NCI-H2196 (cell line): ENCODE measurements around the gene AGBL1.

Experiments used
- DNase-seq: peaks from one replicate; lab custom pipeline; 2025; ENCODE audit not compliant: unreplicated experiment; lab: John Stamatoyannopoulos, UW

Gene AGBL1

GRCh38 chr15:86079508-86080266 lies at the start of gene AGBL1:
Gene AGBL1, plus strand, starts transcription at chr15:86079871.
- DNase-seq: no peak

DNA sequence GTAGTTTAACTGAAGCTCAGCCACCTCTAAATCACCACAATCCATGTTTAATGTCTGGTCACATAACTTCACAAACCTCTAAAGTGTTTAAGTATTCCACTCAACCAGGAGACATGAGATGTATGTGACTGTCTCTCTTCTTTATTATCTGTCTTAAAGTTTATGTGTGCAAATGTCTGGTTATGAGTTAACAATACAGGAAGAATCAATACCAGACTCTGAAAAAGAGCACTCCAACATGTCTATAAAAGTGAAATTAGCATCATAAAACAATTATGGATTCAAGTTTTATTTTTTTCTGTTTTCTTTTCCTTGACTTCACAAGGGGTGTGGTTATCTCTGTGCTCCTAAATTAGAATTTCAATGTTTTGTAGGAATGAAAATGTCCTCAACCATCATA lies 44.8 kb upstream of the AGBL1 start:
- DNase-seq: no peak

DNA sequence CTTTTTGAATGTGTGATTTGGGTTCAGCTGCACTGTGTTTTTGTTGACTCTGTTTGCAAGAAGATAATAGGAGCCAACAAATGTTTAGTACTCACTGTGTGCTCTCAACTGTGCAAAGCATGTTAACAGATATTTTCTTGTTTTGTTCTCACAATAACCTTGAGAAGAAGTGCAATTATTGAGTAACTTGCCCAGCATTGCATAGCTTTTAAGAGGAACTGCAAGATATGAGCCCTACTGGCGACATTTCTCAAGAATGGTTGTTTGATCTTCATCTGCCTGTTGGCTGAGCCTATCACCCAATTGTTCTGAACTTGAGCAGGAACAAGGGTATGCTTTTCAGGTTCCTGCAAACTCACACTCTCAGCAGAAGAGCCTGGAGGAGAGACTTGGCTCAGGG lies 43.4 kb upstream of the AGBL1 start:
- DNase-seq: no peak

- DNase-seq: no peak
Measured at GRCh38 chr15:86038491-86038890, 41.2 kb upstream of the AGBL1 start.

GRCh38 chr15:86040356-86041033 lies 39.2 kb upstream of the AGBL1 start:
- no peak for DNase-seq

GRCh38 chr15:86041399-86041798 lies 38.3 kb upstream of the AGBL1 start:
- no peak for DNase-seq

DNA sequence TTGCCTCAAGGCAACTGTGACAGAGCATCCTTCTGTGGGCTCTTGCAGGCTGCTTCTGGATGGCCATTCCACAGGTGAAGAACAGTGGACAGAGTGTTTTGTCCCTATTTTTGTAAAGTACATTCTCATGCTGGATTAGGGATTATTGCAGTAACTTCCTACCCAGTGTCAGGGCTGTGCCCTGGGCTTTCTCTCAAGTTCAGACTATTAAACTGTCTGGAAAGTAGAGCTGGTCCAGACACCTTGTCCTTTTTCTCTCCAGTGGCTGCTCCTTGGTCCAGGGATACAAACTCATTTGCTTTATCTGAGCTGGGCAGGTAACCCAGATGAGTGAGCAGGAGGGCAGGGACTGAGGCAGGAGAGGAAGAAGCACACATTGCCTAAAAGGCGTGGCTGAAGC lies 37.4 kb upstream of the AGBL1 start:
- no peak for DNase-seq

- no peak for DNase-seq
Measured at GRCh38 chr15:86044981-86045380, 34.7 kb upstream of the AGBL1 start.

- DNase-seq: no peak
Measured at GRCh38 chr15:86054338-86054737, 25.3 kb upstream of the AGBL1 start.

- DNase-seq: no peak
Measured at GRCh38 chr15:86055688-86056087, 24.0 kb upstream of the AGBL1 start.

DNA sequence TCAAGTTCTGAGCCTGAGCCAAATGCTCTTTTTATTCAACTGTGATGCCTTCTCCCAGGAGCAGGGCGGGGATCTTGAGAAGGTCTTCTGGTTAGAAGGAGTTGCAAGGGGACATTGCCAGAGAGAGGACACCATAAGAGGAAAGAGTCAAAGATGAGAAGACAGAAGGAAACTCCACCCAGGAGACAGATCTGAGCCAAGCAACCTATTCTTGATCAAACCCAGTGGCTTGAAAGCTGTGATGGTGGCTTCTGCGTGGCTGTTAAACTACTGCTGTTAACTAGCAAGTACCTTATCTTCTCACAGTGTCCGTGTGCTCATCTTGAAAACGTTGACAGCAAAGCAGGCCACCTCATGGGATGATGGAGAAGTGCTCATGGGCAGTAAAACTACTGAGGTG lies 19.8 kb upstream of the AGBL1 start:
- no peak for DNase-seq

DNA sequence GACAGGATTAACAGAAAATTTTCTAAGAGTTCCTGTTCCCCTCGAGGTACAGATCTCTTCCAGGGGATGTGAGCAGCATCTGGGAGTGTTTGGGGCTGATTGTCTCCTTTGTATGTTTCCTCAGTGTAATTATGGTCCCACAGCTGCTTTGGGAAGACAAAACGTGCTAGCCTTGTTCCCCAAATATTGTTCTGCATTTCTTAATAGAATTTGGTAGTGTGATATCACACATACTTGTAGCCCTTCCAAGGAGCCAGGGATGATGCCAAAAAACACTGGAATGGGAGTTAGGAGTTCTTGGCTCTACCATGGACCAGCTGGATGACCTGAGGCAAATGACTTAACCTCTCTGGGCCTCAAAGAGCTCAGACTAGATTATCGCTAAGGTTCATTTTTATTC lies 19.0 kb upstream of the AGBL1 start:
- no peak for DNase-seq

DNA sequence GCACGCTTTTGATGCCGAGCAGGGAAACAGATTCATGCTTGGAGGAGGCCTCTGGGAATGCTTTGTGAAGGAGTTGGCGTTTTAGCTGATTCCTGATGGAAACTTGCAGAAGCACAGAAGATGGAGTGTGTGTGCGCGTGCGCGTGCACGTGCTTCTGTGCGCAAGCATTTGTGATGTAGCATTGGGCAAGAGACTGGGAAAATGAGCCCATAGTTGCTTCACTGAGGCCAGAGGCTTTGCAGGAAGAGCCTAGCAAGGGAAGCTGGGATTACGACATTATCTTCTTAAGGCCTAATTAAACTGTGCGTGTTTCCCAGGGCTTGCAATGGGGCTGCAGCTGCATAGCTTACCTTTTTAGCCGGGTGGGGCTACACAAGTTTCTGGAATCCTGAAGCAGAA lies 18.1 kb upstream of the AGBL1 start:
- DNase-seq: no peak

GRCh38 chr15:86062646-86063243 lies 16.9 kb upstream of the AGBL1 start:
- DNase-seq: no peak

- no peak for DNase-seq
Measured at GRCh38 chr15:86063356-86064095, 16.1 kb upstream of the AGBL1 start.

- no peak for DNase-seq
Measured at GRCh38 chr15:86064326-86064725, 15.3 kb upstream of the AGBL1 start.

DNA sequence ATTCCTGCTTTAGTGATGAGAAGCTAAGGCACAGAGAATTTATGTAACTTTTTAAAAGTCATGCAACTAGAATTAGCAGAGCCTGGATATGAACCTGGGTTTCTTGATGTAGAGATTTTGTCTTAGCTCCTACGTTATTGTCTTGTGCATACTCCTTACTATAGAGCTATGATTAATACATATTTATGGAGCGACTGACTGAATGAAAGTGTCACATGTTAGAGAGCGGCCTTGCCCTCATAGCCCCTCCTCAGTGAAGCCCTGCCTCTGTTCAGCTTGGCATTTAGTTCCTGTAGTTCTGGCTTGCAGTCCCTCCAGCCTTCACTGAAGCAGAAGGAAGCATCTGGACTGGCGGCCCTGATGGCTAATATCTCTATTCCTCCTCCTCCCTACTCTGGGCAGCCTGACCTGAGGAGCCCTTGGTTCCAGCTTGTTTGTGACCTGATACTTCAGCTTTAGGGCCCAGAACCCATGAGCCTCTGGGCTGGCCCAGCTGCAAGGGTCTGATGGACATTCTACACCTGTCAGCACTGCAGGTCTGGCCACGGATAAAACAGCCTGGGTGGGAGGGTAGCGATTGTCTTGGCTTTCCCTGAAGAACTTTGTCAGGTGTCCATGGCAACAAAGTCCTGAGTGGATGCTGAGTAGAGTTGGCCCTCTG lies 13.4 kb upstream of the AGBL1 start:
- no peak for DNase-seq

DNA sequence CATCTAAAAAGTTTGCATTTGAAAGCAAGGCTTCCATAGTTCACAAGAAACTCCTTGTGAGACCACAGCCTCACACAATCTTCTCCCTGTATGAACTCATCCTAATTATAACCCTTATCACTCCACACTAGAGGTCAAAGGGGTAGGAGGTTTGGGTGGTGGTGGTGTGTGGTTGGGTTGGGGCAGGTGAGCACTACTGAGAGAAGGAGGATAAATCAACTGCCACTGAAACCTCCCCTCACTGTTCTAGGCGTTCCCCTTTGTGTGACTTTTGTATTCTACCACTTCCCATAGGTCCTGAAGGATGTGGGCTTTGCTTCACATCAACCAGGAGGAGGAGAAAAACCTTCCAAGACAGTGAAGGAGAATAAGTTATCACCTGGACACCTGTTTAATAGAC lies 6.4 kb upstream of the AGBL1 start:
- DNase-seq: no peak

GRCh38 chr15:86076468-86076867 lies 3.2 kb upstream of the AGBL1 start:
- no peak for DNase-seq

DNA sequence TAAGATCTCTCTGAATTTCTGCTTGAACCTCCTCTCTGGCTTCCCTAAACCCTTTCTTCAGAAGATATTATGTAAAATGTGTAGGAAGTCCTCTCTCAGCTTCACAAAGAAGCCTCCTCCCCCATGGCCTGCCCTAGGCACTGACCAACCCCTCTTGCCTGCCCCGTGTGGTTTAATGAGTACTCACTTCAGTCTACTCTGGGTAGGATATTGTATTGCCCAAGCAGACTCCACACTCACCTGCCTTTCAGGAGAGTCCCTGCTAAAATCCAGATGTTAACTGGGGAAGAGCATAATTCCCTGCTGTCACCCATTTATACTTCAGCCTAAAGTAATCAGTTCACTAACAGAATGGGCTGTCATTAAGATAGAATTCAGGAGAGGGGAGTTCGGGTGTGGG lies 2.6 kb upstream of the AGBL1 start:
- DNase-seq: no peak

- DNase-seq: no peak
Measured at GRCh38 chr15:86080302-86080701, 631 bp downstream of the AGBL1 start.
